Stimulated activated CD8-positive, alpha-beta memory T cell treated with anti-CD3 and anti-CD28 coated beads, Interleukin-15, amount 100 ng/mL, for 48 hours (primary cell): ENCODE measurements around the gene BRI3BP.
"Not testable (repeated sequence)": the region's sequence is repeated elsewhere in the genome, so short reads cannot be mapped to it uniquely, and the experiment has no call there.

Experiments
- DNase-seq, 2 donors: peaks; one replicate each; pipeline ENCODE4 v3.0.0-alpha.2; 2020; ENCODE audit warnings: low read depth in 2 of 2

Gene BRI3BP

DNA sequence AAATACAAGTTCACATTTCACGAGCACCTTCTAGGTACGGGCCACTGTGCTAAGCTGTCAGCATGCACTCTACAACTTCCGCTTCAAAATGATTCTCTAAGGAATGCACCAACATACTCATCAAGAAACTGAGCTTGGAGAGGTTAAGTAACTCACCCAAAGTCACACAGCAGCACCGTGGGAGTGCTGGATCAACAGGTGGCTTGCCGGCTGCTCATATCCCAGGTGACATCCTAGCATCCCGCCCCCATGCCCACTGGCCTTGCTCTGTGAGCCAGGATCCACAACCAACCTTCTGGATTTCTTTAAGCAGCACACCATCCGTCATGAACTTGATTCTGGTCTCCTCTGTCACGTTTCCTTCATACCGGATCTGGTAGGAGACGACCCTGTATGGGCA is 21.2 kb upstream of the BRI3BP start:
- no peak for DNase-seq

DNA sequence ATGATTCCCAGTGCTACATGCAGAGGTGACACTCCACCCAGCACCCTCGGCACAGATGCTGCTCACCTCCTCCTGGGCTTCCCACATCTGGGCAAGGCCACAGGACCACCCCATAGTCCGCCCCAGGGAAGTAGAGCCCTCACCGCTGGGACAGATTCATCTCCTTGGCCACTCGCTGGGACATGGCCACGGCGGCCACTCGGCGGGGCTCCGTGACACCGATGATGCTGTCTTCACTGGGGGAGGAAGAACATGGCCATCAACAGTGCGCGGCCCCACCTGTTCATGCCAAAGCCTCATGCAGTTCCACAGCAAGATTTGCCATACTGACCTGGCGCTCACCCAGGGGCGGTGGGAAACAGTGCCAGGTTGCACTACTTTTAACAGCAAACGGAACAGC is 18.2 kb upstream of the BRI3BP start:
- no peak for DNase-seq

- no peak for DNase-seq
Observed at GRCh38 chr12:124976999-124977398, 16.4 kb upstream of the BRI3BP start.

GRCh38 chr12:124979568-124979967 is 13.9 kb upstream of the BRI3BP start:
- no peak for DNase-seq

- DNase-seq: no peak
Observed at GRCh38 chr12:124980098-124980892, 13.2 kb upstream of the BRI3BP start.

DNA sequence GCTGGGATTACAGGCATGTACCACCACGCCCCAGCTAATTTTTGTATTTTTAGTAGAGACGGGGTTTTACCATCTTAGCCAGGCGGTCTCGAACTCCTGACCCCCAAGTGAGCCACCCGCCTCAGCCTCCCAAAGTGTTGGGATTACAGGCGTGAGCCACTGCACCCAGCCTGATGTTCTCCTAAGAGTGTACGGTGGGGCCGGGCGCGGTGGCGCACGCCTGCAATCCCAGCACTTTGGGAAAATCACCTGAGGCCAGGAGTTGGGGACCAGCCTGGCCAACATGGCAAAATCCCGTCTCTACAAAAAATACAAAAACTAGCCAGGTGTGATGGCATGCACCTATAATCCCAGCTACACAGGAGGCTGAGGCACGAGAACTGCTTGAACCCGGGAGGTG is 6.6 kb upstream of the BRI3BP start:
- DNase-seq: not testable (repeated sequence)

GRCh38 chr12:124992874-124993625 is 395 bp upstream of the BRI3BP start:
- peak; percentile 74 to 76 for DNase-seq

GRCh38 chr12:124994437-124994975 is 1.1 kb downstream of the BRI3BP start:
- no peak for DNase-seq

- DNase-seq: no peak
Observed at GRCh38 chr12:124995200-124995961, 1.9 kb downstream of the BRI3BP start.

DNA sequence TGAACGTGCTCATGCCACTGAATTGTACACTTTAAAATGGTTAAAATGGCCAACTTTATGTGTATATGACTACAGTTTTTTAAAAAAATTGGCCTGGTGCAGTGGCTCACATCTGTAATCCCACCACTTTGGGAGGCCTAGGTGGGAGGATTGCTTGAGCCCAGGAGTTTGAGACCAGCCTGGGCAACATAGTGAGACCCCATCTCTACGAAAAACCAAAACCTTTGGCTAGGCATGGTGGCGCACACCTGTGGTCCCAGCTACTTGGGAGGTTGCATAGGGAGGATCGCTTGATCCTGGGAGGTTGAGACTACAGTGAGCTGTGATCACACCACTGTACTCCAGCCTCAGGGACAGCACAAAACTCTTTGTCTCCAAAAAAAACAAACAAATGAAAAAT is 5.3 kb downstream of the BRI3BP start:
- DNase-seq: no peak

DNA sequence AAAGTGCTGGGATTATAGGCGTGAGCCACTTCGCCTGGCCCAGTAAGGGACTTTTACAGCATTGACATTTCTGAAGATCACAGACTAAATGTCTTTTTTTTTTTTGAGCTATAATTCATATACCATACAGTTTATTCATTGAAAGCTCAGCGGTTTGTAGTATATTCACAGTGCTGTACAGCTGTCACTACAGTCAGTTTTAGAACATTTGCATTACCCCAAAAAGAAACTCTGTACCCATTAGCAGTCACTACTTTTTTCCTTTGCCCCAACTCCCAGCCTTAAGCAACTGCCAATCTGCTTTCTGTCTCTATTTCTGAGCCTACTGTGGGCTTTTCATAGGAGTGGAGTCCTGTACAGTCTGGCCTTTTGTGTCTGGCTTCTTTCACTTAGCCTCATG is 8.2 kb downstream of the BRI3BP start:
- DNase-seq: no peak

DNA sequence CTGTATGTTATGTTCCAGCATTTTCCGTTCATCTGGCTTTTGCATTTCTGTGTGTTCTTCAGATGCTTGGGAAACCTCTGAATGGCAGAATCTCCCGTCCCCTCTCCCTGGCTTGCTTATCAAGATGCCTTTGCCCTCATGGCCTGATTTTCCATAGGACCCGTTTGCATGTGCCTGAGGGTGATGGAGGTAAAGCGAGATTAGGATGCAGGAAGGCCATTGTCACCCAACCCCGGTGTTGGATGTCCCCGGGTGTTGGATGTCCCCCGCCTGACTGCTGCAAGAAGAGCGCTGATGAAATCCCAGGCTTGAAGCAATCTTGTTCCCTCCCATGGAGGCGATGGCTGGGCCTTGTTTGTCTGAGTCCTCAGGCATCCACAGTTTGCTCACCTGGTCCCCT is 9.6 kb downstream of the BRI3BP start:
- DNase-seq: no peak

DNA sequence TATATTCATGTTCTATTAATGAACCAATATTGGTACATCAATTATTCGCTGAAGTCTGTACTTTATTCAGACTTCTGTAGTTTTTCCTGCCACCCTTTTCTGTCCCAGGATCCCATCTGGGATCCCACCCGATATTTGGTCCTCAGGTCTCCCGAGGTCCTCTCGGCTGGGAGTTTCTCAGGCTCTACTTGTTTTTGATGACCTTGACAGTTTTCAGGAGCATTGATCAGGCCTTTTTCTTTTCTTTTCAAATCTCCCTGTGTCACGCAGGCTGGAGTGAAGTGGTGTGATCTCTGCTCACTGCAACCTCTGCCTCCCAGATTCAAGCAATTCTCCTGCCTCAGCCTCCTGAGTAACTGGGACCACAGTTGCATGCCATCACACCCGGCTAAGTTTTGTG is 11.2 kb downstream of the BRI3BP start:
- no peak for DNase-seq

DNA sequence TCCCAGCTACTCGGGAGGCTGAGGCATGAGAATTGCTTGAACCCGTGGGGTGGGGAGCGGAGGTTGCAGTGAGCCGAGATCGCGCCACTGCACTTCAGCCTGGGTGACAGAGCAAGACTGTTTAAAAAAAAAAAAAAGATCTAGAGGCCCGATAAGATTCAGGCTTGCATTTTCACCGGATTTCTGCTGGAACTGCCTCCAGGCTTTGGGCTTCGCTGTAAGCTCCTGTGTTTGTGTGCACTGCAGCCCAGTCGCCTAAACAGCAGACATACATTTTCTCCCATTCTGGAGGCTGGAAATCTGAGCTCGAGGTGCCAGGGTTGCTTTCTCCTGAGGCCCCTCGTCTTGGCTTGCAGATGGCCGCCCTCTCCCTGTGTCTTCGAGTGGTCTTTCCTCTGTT is 12.2 kb downstream of the BRI3BP start:
- no peak for DNase-seq

GRCh38 chr12:125006365-125006764 is 12.9 kb downstream of the BRI3BP start:
- DNase-seq: no peak

GRCh38 chr12:125013816-125014442 is 20.5 kb downstream of the BRI3BP start:
- DNase-seq: no peak

DNA sequence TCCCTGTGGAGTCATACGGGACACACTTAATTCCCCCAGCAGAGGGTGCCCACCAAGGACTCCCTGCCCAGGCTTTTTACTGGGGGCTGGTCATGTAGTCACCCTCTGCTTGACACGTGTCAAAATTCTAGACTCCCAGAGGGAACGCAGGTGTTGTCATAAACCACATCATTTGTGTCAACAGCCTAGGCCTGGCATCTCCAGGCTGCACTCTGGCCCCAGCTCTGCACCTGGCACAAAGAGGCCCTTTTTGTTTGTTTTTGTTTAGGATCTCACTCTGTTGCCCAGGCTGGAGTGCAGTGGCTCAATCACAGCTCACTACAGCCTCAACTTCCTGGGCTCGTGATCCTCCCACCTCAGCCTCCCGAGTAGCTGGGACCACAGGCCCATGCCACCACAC is 21.1 kb downstream of the BRI3BP start:
- DNase-seq: no peak

- DNase-seq: no peak
Observed at GRCh38 chr12:125015680-125016310, 22.4 kb downstream of the BRI3BP start.

- DNase-seq: no peak
Observed at GRCh38 chr12:125017801-125018200, 24.4 kb downstream of the BRI3BP start.

DNA sequence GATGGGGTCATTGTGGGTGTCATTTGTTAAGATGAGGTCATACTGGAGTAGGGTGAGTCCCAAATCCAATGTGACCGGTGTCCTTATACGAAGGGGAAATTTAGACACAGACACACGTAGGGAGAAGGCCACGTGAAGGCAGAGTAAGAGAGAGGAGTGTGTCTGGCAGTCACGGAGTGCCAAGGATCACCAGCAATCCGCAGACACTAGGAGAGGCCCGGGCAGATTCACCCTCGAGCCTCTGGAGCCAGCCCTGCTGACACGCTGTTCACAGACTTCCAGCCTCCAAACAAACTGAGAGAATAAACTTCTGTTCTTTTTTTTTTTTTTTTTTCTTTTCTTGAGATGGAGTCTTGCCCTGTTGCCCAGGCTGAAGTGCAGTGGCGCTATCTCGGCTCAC is 24.9 kb downstream of the BRI3BP start:
- no peak for DNase-seq

- no peak for DNase-seq
Observed at GRCh38 chr12:125021096-125021495, 27.7 kb downstream of the BRI3BP start.
